Hematopoietic multipotent progenitor cell (in vitro differentiated cells): ENCODE results near the gene ARSJ. TPM values are rescaled to one million over a fixed set of nuclear protein-coding genes. Genes with fewer than 3 reads are reported as not detected.

ENCODE experiments used
- DNase-seq, 3 donors: peaks; one replicate each; pipeline ENCODE4 v3.0.0-alpha.2; 2011 to 2015; ENCODE audit warnings: low read depth in 2 of 3, low spot score in 2 of 3
- total RNA-seq: library from RNA; depleted of rRNA; stranded (reverse); fragments of >200 nt; gene quantifications from one replicate; pipeline ENCODE4 v1.2.3, GENCODE V29; 2012

The ARSJ gene
- total RNA-seq, 1 donor = under 0.01 TPM

GRCh38 chr4:113990886-113991285 lies 11.4 kb upstream of the ARSJ start:
- DNase-seq = no peak

GRCh38 chr4:113987382-113987941 lies 8.0 kb upstream of the ARSJ start:
- DNase-seq = no peak

- no peak for DNase-seq
Observed at GRCh38 chr4:113982181-113982580, 2.7 kb upstream of the ARSJ start.

GRCh38 chr4:113981591-113981990 lies 2.1 kb upstream of the ARSJ start:
- no peak for DNase-seq

GRCh38 chr4:113979905-113980615 lies 613 bp upstream of the ARSJ start:
- DNase-seq = no peak

GRCh38 chr4:113978561-113979147 lies 793 bp downstream of the ARSJ start:
- DNase-seq = no peak

GRCh38 chr4:113978105-113978504 lies 1.3 kb downstream of the ARSJ start:
- DNase-seq = no peak

GRCh38 chr4:113977526-113977855 lies 2.0 kb downstream of the ARSJ start:
- DNase-seq = no peak

GRCh38 chr4:113976741-113977525 lies 2.5 kb downstream of the ARSJ start:
- no peak for DNase-seq

GRCh38 chr4:113975578-113975977 lies 3.9 kb downstream of the ARSJ start:
- DNase-seq = no peak

- no peak for DNase-seq
Observed at GRCh38 chr4:113974467-113974866, 5.0 kb downstream of the ARSJ start.

GRCh38 chr4:113973345-113973744 lies 6.1 kb downstream of the ARSJ start:
- DNase-seq = no peak

GRCh38 chr4:113972781-113973180 lies 6.7 kb downstream of the ARSJ start:
- DNase-seq = no peak

GRCh38 chr4:113971706-113972360 lies 7.6 kb downstream of the ARSJ start:
- no peak for DNase-seq

- DNase-seq = no peak
Observed at GRCh38 chr4:113969709-113970334, 9.6 kb downstream of the ARSJ start.

GRCh38 chr4:113968473-113968872 lies 11.0 kb downstream of the ARSJ start:
- no peak for DNase-seq

- no peak for DNase-seq
Observed at GRCh38 chr4:113967687-113968086, 11.8 kb downstream of the ARSJ start.

- DNase-seq = no peak
Observed at GRCh38 chr4:113962719-113963265, 16.7 kb downstream of the ARSJ start.

- DNase-seq = no peak
Observed at GRCh38 chr4:113962016-113962347, 17.5 kb downstream of the ARSJ start.

GRCh38 chr4:113960684-113961321 lies 18.6 kb downstream of the ARSJ start:
- no peak for DNase-seq
